ENCODE data around the gene SYT15.

GRCh38 chr10:46559231-46559671 is 19.7 kb upstream of the SYT15 start:
- no peak for TF ChIP-seq TCF7 (IDR thresholded peaks at IDR 0.05; ENCODE audit: low read depth)
- TF ChIP-seq TAF1 (CRISPR knock-in tag; IDR thresholded peaks at IDR 0.05) = no peak
- no peak for TF ChIP-seq SIX1 (CRISPR knock-in tag; IDR thresholded peaks at IDR 0.05; ENCODE audit: borderline replicate concordance)
- no peak for TF ChIP-seq ZBTB40 (IDR thresholded peaks at IDR 0.05)
- no peak for TF ChIP-seq ZBTB40 (CRISPR knock-in tag; IDR thresholded peaks at IDR 0.05)
- TF ChIP-seq TFDP2 (CRISPR knock-in tag; IDR thresholded peaks at IDR 0.05) = no peak
